ENCODE measurements around the gene COP1. TPM values are rescaled to one million over a fixed set of nuclear protein-coding genes. Genes with fewer than 3 reads are reported as not detected.
"Not testable (repeated sequence)": the region's sequence is repeated elsewhere in the genome, so short reads cannot be mapped to it uniquely, and the experiment has no call there.

COP1 gene
- total RNA-seq, 2 donors from 2014 or later, result 52.2 to 70.7 TPM

DNA sequence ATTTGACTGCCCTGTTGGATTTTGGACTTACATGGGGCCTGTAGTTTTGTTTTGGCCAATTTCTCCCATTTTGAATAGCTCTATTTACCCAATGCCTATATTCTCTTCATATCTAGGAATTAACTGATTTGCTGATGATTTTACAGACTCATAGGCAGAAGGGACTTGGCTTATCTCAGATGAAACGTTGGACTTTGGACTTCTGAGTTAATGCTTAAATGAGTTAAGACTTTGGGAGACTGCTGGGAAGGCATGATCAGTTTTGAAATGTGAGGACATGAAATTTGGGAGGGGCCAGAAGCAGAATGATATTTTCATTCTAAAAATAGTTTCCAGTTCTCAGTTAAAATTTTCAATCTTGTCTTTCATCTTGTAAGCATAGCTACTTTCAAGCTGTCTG lies 222.3 kb downstream of the COP1 start:
- DNase-seq, result peak; percentile 20
- intact Hi-C loops (cut with DNase I), result no loop called here
- no peak overlapping the region for H3K4me3 ChIP-seq
- H3K4me1 ChIP-seq, result no peaks in the 10 kb centered on the region
- no peaks in the 10 kb centered on the region for H3K27me3 ChIP-seq
- no peak overlapping the region for H3K9ac ChIP-seq (ENCODE audit: low read depth in 2 of 2, low read length in 2 of 2)
- H3K27ac ChIP-seq, result peak overlapping the region; percentile 19
- H3K36me3 ChIP-seq, result no peaks in the 10 kb centered on the region
- H3K9me3 ChIP-seq, result no peaks in the 10 kb centered on the region
- TF ChIP-seq, protein P1, sequence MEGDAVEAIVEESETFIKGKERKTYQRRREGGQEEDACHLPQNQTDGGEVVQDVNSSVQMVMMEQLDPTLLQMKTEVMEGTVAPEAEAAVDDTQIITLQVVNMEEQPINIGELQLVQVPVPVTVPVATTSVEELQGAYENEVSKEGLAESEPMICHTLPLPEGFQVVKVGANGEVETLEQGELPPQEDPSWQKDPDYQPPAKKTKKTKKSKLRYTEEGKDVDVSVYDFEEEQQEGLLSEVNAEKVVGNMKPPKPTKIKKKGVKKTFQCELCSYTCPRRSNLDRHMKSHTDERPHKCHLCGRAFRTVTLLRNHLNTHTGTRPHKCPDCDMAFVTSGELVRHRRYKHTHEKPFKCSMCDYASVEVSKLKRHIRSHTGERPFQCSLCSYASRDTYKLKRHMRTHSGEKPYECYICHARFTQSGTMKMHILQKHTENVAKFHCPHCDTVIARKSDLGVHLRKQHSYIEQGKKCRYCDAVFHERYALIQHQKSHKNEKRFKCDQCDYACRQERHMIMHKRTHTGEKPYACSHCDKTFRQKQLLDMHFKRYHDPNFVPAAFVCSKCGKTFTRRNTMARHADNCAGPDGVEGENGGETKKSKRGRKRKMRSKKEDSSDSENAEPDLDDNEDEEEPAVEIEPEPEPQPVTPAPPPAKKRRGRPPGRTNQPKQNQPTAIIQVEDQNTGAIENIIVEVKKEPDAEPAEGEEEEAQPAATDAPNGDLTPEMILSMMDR (IDR thresholded peaks at IDR 0.05), result no peak

DNA sequence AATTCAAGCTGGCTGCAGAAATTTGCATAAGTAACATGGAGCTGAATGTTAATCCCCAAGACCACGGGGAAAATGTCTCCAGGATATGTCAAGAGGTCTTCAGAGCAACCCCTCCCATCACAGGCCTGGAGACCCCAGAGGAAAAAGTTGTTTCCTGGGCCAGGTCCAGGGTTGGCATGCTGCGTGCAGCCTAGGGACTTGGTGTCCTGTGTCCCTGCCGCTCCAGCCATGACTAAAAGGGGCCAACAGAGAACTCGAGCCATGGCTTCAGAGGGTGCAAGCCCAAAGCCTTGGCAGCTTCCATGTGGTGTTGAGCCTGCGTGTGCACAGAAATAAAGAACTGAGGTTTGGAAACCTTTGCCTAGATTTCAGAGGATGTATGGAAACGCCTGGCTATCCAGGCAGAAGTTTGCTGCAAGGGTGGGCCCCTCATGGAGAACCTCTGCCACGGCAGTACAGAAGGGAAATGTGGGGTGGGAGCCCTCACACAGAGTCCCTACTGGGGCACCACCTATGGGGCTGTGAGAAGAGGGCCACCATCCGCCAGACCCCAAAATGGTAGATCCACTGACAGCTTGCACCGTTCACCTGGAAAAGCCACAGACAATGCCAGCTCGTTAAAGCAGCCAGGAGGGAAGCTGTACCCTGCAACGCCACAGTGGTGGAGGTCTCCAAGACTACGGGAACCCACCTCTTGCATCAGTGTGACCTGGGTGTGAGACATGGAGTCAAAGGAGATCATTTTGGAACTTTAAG lies 222.9 kb downstream of the COP1 start:
- H3K27ac ChIP-seq, result no peak overlapping the region
- no peak for DNase-seq
- no peak overlapping the region for H3K4me3 ChIP-seq
- intact Hi-C loops (cut with DNase I), result no loop called here
- H3K9me3 ChIP-seq, result no peaks in the 10 kb centered on the region
- no peaks in the 10 kb centered on the region for H3K4me1 ChIP-seq
- H3K36me3 ChIP-seq, result no peaks in the 10 kb centered on the region
- TF ChIP-seq, protein P1 (IDR thresholded peaks at IDR 0.05), result no peak
- H3K9ac ChIP-seq (ENCODE audit: low read depth in 2 of 2, low read length in 2 of 2), result no peak overlapping the region
- no peaks in the 10 kb centered on the region for H3K27me3 ChIP-seq

DNA sequence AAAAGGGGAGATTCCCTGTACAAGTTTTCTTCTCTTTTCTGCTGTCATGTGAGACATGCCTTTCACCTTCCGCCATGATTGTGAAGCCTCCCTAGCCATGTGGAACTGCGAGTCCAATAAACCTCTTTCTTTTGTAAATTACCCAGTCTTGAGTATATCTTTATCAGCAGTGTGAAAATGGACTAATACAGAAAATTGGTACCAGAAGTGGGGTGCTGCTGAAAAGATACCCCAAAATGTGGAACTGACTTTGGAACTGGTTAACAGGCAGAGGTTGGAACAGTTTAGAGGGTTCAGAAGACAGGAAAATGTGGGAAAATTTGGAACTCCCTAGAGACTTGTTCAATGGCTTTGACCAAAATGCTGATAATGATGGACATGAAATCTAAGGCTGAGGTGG lies 223.7 kb downstream of the COP1 start:
- H3K27ac ChIP-seq; H3K4me3 ChIP-seq; H3K4me1 ChIP-seq; H3K9ac ChIP-seq (ENCODE audit: low read depth in 2 of 2, low read length in 2 of 2); DNase-seq; H3K9me3 ChIP-seq; intact Hi-C loops (cut with DNase I); H3K27me3 ChIP-seq; H3K36me3 ChIP-seq: not testable (repeated sequence)

DNA sequence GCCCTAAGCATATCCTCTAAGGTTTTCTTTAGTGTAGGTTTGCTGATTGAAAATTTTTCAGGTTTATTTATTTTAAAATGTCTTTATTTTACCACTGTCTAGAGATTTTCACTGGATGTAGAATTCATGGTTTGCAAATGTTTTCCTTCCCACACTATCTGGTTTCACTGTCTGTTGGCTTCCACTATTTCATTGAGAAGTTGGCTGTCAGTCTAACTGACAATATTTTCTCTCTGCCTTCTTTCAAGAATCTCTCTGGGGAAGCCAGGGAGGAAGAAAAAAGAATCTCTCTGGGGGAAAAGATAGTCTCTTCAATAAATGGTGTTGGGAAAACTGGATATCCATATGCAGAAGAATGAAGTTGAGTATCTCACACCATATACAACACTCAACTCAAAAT lies 226.0 kb downstream of the COP1 start:
- Histone ChIP-seq H3K36me3 (no peaks in the 10 kb centered on the region), H3K9ac (ENCODE audit: low read depth in 2 of 2, low read length in 2 of 2) (no peak overlapping the region), H3K27me3 (no peaks in the 10 kb centered on the region), H3K27ac (no peak overlapping the region), H3K9me3 (no peaks in the 10 kb centered on the region), H3K4me1 (no peaks in the 10 kb centered on the region), H3K4me3 (no peak overlapping the region)
- TF ChIP-seq, protein P1 (IDR thresholded peaks at IDR 0.05), result no peak
- intact Hi-C loops (cut with DNase I), result no loop called here
- no peak for DNase-seq

DNA sequence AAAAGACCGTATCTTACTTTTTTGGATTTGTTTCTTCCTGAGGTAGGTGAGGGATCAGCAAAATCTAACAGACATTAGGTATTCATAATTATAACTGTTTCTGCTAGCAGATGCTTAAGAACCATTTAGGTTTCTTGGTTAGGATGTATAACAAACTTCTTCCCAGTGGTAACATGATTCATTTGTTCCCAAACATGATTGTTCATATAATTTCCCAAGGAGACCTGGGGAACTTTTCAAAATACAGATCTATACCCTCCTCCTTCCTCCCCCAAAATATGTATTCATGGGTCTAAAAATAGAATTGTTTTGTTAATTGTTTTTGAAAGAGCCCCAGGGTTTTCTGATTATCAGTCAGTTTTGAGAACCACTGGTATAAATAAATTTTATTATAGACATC lies 228.2 kb downstream of the COP1 start:
- Histone ChIP-seq H3K27me3 (no peaks in the 10 kb centered on the region), H3K4me3 (no peak overlapping the region), H3K36me3 (no peaks in the 10 kb centered on the region), H3K9ac (ENCODE audit: low read depth in 2 of 2, low read length in 2 of 2) (no peak overlapping the region), H3K4me1 (no peaks in the 10 kb centered on the region), H3K27ac (no peak overlapping the region), H3K9me3 (no peaks in the 10 kb centered on the region)
- TF ChIP-seq, protein P1 (IDR thresholded peaks at IDR 0.05), result no peak
- no peak for DNase-seq
- intact Hi-C loops (cut with DNase I), result no loop called here

DNA sequence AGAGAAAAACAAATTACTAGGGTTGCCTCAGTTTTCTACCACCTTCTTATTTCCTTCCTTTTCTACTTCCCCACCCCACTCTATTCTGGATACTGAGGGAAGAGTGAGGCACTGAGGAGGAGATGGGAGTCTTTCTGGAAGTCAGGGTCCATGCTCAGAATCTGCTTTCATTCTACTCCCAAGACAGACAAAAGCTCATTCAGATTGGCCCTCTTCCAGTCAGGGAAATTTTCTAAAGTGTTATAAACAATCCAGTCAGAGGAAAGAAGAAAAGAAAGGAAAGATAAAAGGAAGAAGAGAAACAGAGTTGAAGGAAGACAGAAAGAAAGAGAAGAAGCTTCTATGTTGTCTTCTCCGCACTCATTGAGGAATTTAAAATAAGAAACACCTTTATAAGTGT lies 228.6 kb downstream of the COP1 start:
- Histone ChIP-seq H3K4me1 (no peaks in the 10 kb centered on the region), H3K27me3 (no peaks in the 10 kb centered on the region), H3K27ac (no peak overlapping the region), H3K4me3 (no peak overlapping the region), H3K9ac (ENCODE audit: low read depth in 2 of 2, low read length in 2 of 2) (no peak overlapping the region), H3K9me3 (no peaks in the 10 kb centered on the region), H3K36me3 (no peaks in the 10 kb centered on the region)
- intact Hi-C loops (cut with DNase I), result no loop called here
- no peak for DNase-seq
- TF ChIP-seq, protein P1 (IDR thresholded peaks at IDR 0.05), result no peak

All from colonic mucosa (tissue), 4 donors.